Measurements from ENCODE around the gene CCP110. TPM values are rescaled to one million over a fixed set of nuclear protein-coding genes. Genes with fewer than 3 reads are reported as not detected.

CCP110 gene
- total RNA-seq, 1 donor = 15.1 TPM

DNA sequence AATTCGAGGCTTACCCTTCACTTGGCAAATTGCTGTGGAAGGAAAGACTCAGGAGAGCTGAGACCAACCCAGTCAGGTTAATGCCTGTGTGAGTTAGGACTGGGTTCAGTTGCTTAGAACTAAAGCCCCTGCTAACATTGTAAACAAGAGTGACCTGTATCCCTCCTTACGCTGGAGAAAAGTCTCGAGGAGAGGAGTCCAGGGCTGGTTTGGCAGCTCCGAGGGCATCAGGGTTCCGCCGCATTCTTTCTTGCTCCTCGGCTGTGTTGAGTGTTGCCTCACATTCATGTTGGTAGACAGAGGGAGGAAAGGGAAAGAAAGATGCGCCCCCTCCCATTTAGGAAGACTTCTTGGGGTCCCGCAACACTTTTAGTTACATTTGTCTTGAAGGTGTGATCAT lies 50.3 kb downstream of the CCP110 start:
- no peak for DNase-seq (ENCODE audit: low read depth)
- H3K4me3 ChIP-seq (ENCODE audit: low read depth, low read length) = no peak overlapping the region
- TF ChIP-seq, protein P1, sequence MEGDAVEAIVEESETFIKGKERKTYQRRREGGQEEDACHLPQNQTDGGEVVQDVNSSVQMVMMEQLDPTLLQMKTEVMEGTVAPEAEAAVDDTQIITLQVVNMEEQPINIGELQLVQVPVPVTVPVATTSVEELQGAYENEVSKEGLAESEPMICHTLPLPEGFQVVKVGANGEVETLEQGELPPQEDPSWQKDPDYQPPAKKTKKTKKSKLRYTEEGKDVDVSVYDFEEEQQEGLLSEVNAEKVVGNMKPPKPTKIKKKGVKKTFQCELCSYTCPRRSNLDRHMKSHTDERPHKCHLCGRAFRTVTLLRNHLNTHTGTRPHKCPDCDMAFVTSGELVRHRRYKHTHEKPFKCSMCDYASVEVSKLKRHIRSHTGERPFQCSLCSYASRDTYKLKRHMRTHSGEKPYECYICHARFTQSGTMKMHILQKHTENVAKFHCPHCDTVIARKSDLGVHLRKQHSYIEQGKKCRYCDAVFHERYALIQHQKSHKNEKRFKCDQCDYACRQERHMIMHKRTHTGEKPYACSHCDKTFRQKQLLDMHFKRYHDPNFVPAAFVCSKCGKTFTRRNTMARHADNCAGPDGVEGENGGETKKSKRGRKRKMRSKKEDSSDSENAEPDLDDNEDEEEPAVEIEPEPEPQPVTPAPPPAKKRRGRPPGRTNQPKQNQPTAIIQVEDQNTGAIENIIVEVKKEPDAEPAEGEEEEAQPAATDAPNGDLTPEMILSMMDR (IDR thresholded peaks at IDR 0.05; ENCODE audit: insufficient read depth, low read depth, low read length) = no peak

DNA sequence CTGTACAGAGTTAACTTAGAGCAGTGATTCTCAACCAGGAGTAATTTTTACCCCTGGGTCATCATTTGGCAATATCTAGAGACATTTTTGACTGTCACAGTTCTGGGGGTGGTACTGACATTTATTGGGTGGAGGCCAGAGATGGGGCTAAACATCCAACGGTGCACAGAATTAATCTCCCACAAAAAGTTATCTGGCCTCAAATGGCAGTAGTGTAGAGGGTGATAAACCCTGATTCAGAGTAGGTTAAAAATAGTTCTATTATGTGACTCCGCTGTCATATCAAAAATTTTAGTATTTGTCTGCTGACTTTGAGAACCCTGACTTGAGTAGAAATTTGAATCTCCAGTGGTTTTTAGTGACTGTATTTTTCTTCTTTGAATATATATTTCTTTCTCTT lies 50.9 kb downstream of the CCP110 start:
- DNase-seq (ENCODE audit: low read depth) = no peak
- no peak overlapping the region for H3K4me3 ChIP-seq (ENCODE audit: low read depth, low read length)
- TF ChIP-seq, protein P1 (IDR thresholded peaks at IDR 0.05; ENCODE audit: insufficient read depth, low read depth, low read length) = no peak

DNA sequence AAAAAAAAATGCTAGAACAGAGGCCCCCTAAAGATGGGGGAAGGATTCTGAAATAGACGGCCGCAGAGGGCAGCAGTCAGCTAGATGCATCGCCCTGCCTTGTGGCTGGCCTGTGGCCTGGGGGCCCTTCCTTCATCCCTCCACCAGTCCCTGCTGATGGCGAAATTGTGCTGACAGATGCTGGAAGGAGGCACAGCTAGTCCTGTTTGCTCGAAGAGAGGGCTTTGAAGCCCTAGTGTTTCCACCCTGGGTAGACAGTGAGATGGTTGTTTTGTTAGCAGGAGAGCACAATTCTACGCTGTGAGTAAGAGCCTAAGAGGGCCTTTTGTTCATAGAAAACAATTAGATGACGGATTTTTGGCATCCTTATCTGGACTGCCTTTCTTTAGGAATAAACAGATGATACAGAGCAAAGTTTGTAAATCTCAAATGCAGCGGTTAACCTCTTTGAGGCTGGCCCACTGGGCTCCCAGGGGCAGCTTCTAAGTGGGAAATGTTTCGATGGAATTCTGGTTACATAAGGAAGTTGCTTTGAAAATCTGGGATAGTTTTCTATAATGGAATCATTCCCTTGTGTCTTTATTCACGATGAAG lies 54.7 kb downstream of the CCP110 start:
- TF ChIP-seq, protein P1 (IDR thresholded peaks at IDR 0.05; ENCODE audit: insufficient read depth, low read depth, low read length) = no peak
- no peak for DNase-seq (ENCODE audit: low read depth)
- H3K4me3 ChIP-seq (ENCODE audit: low read depth, low read length) = no peak overlapping the region

DNA sequence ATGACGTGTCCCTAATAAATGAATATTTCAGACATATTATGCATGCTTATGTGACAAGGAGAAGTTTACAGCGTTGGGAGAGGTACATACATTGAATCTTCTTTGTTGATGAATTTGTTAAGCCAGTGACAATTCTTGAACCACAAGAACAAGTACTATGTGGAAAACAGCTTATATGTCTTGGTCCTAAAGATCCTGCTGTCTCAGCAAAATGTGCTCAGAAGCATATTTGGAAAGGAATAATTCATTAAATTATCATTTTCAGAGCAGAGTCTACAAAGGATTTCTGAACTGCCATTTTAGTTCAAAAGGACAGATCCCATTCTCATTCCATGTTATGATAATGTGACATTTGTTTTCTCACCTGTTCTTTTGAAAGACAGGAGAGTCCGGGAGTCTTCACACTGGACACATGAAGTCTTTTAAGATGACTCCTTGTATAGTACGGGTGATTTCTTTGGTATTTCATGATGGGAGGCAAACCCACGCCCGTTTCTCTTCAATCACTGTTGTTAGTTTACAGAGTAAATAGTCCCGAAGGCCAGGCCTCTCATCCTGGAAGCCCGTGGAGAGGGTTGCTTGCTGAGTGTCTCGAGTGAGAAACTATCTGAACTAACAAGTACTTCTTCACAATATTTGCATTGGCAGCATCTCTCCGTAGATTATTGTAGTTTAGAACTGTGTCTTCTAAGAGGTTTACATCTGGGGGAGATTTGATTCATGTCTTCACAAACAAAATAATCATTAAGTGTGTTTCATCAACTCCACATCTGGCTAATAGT lies 58.5 kb downstream of the CCP110 start:
- DNase-seq (ENCODE audit: low read depth) = no peak
- TF ChIP-seq, protein P1 (IDR thresholded peaks at IDR 0.05; ENCODE audit: insufficient read depth, low read depth, low read length) = no peak

DNA sequence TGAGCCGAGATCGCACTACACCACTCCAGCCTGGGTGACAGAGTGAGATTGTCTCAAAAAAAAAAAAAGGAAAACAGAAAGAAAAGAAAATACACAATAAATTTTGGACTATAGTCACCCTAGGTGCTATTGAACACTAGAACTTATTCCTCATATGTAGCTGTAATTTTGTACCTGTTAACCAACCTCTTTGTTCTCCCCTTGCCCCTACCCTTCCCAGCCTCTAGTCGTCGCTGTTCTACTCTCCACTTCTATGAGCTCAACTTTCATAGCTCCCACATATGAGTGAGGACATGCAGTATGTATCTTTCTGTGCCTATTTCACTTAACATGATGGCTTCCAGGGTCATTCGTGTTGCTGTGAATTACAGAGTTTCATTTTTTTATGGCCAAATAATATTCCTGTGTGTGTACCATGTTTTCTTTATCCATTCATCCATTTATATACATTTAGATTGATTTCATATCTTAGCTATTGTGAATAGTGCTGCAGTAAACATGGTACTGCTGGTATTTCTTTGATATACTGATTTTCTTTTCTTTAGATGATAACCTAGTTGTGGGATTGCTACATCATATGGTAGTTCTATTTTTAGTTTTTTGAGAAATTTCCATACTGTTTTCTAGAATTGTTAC lies 60.0 kb downstream of the CCP110 start:
- peak; percentile 55 for DNase-seq (ENCODE audit: low read depth)
- TF ChIP-seq, protein P1 (IDR thresholded peaks at IDR 0.05; ENCODE audit: insufficient read depth, low read depth, low read length) = peak; percentile 93
- no peak overlapping the region for H3K4me3 ChIP-seq (ENCODE audit: low read depth, low read length)

More for the DNA sequence above, 58.5 kb downstream of the CCP110 start:
- H3K4me3 ChIP-seq (ENCODE audit: low read depth, low read length) = no peak overlapping the region

DNA sequence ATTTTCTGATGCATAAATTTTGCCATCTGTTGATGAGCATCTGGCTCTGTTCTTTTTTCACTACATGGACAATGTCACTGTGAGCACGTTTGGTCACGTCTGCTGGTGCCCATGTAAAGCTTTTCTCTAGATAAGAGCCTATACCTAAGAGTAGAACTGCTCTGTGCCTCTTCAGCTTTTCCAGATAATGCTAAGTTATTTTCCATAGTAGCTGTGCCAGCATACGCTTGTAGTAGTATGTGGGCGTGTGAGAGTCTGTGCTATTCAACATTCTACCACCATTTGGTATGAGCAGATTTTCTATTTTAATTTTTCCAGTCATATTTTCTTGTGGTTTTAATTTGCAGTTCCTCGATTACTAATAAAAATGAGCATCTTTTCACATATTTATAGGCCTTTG lies 64.9 kb downstream of the CCP110 start:
- DNase-seq (ENCODE audit: low read depth) = no peak
- TF ChIP-seq, protein P1 (IDR thresholded peaks at IDR 0.05; ENCODE audit: insufficient read depth, low read depth, low read length) = no peak
- no peak overlapping the region for H3K4me3 ChIP-seq (ENCODE audit: low read depth, low read length)
